GM12878 (cell line): ENCODE data around the gene OR8J1. TPM values are rescaled to one million over a fixed set of nuclear protein-coding genes. Genes with fewer than 3 reads are reported as not detected.

Source experiments
- ATAC-seq: fragments of 200-7000 bp; cut with Tn5 transposase; 3 replicates; pipeline ENCODE4 v1.9.1; 2020; ENCODE audit warnings: mild to moderate bottlenecking, moderate library complexity
- BruUV-seq: library from RNA; stranded (reverse); fragments of 400-500 nt; replicated peaks from 2 replicates; lab custom pipeline; 2021; lab: Mats Ljungman, UMichigan
- CTCF ChIA-PET: fragments of 300-600 bp; sonication (Branson Sonifier 250); formaldehyde crosslinking; extraction: SDS; loops from one replicate; lab custom pipeline; 2021; ENCODE audit warnings: inconsistent platforms; lab: Yijun Ruan, JAX
- POLR2A ChIA-PET: fragments of 350-600 bp; formaldehyde crosslinking; extraction: SDS; loops from one replicate; lab custom pipeline; 2021; ENCODE audit warnings: inconsistent platforms; lab: Charles Lee
- RAD21 ChIA-PET: fragments of 300-600 bp; sonication (Branson Sonifier 250); formaldehyde crosslinking; loops from one replicate; lab custom pipeline; 2023; ENCODE audit warnings: antibody characterized with exemption; ENCODE audit not compliant: unreplicated experiment; lab: Charles Lee
- SMC1A ChIA-PET: fragments of 300-600 bp; sonication (Branson Sonifier 250); formaldehyde crosslinking; loops from one replicate; lab custom pipeline; 2023; ENCODE audit not compliant: unreplicated experiment, uncharacterized antibody; lab: Charles Lee
- DNase-seq: peaks from one replicate; pipeline ENCODE4 v3.0.0-alpha.2; 2011; ENCODE audit warnings: low read depth, low spot score
- FAIRE-seq: peaks from 3 replicates; lab custom pipeline; 2011; peaks lifted over from hg19 to GRCh38; lab: Jason Lieb, UNC
- H2AFZ ChIP-seq: 2 replicates; pipeline ENCODE4 v1.6.0; 2011; ENCODE audit warnings: low read depth, low read length, control low read depth; ENCODE audit not compliant: control insufficient read depth
- H3K27ac ChIP-seq: 2 replicates; pipeline ENCODE4 v1.5.1; 2011; ENCODE audit warnings: control low read depth; ENCODE audit not compliant: control insufficient read depth, insufficient read depth
- H3K27me3 ChIP-seq, 2 experiments: replicated peaks in 1 of 2; 2 replicates each; pipeline versions ENCODE4 v1.6.0 to v1.6.1; 2011; ENCODE audit warnings: low read length in 1 of 2; ENCODE audit not compliant: control insufficient read depth in 2 of 2, insufficient read depth in 2 of 2
- H3K36me3 ChIP-seq, 2 experiments: 2 replicates each; pipeline ENCODE4 v1.5.1; 2011; ENCODE audit warnings: low read length in 1 of 2; ENCODE audit not compliant: control insufficient read depth in 2 of 2, insufficient read depth in 2 of 2
- H3K4me1 ChIP-seq: 2 replicates; pipeline ENCODE4 v1.6.1; 2011; ENCODE audit warnings: mild to moderate bottlenecking, low read length, moderate library complexity, mixed read lengths; ENCODE audit not compliant: control insufficient read depth, insufficient read depth
- H3K4me2 ChIP-seq: 2 replicates; pipeline ENCODE4 v1.6.0; 2011; ENCODE audit warnings: control low read depth; ENCODE audit not compliant: control insufficient read depth, insufficient read depth
- H3K4me3 ChIP-seq: fragments of 200-600 bp; sonication (generic); 2 replicates; pipeline ENCODE4 v1.5.1; 2016
- H3K79me2 ChIP-seq: 2 replicates; pipeline ENCODE4 v1.6.0; 2011; ENCODE audit warnings: low read length; ENCODE audit not compliant: control insufficient read depth, insufficient read depth
- H3K9ac ChIP-seq: 2 replicates; pipeline ENCODE4 v1.8.0; 2011; ENCODE audit warnings: low read length, control low read depth, mixed read lengths; ENCODE audit not compliant: control insufficient read depth, insufficient read depth
- H3K9me3 ChIP-seq: replicated peaks from 3 replicates; pipeline ENCODE4 v1.5.1; 2011; ENCODE audit warnings: mild to moderate bottlenecking, low read length; ENCODE audit not compliant: control insufficient read depth, insufficient read depth
- H4K20me1 ChIP-seq: 2 replicates; pipeline ENCODE4 v1.6.0; 2011; ENCODE audit not compliant: control insufficient read depth, insufficient read depth
- ATF2 ChIP-seq: IDR thresholded peaks from 2 replicates; pipeline ENCODE4 v1.6.1; 2012; ENCODE audit warnings: low read length, inconsistent platforms
- GATAD2B ChIP-seq: fragments of 450-650 bp; conservative IDR thresholded peaks from 2 replicates; pipeline ENCODE4 v1.6.1; 2017; ENCODE audit warnings: low read depth, mild to moderate bottlenecking, moderate library complexity
- MEF2B ChIP-seq: fragments of 450-650 bp; IDR thresholded peaks from 2 replicates; pipeline ENCODE4 v1.6.1; 2018; ENCODE audit warnings: mild to moderate bottlenecking, moderate library complexity; ENCODE audit not compliant: partially characterized antibody, poor library complexity, severe bottlenecking
- MLLT1 ChIP-seq: fragments of 450-650 bp; IDR thresholded peaks from 2 replicates; pipeline ENCODE4 v1.6.1; 2016; ENCODE audit warnings: mild to moderate bottlenecking
- PKNOX1 ChIP-seq: fragments of 450-650 bp; IDR thresholded peaks from 2 replicates; pipeline ENCODE4 v1.6.1; 2016; ENCODE audit warnings: mild to moderate bottlenecking
- RUNX3 ChIP-seq: IDR thresholded peaks from 2 replicates; pipeline ENCODE4 v1.6.1; 2012; ENCODE audit warnings: low read length, inconsistent platforms
- SKIL ChIP-seq: fragments of 450-650 bp; IDR thresholded peaks from 2 replicates; pipeline ENCODE4 v1.6.1; 2017; ENCODE audit warnings: mild to moderate bottlenecking, low read depth, inconsistent platforms; ENCODE audit not compliant: poor library complexity, severe bottlenecking
- SMAD5 ChIP-seq: IDR thresholded peaks from 2 replicates; pipeline ENCODE4 v1.6.1; 2016; ENCODE audit warnings: antibody characterized with exemption, low read depth
- SMARCA5 ChIP-seq: fragments of 450-650 bp; IDR thresholded peaks from 2 replicates; pipeline ENCODE4 v1.6.1; 2017; ENCODE audit warnings: mild to moderate bottlenecking
- SPI1 ChIP-seq: IDR thresholded peaks from 2 replicates; pipeline ENCODE4 v1.6.1; 2011; ENCODE audit warnings: low read depth, mild to moderate bottlenecking, low read length, moderate library complexity, borderline replicate concordance; ENCODE audit not compliant: insufficient read depth
- ZSCAN29 ChIP-seq: fragments of 450-650 bp; IDR thresholded peaks from 2 replicates; pipeline ENCODE4 v1.6.1; 2017; ENCODE audit warnings: mild to moderate bottlenecking, moderate library complexity
- WGBS: methylation state at CpG from one replicate; pipeline ENCODE4 v1.1.6; 2016; ENCODE audit warnings: low lambda C conversion rate; ENCODE audit not compliant: insufficient replicate concordance, insufficient coverage; ENCODE audit errors: missing lambda C conversion rate; 5-methylcytosine and 5-hydroxymethylcytosine counted together
- in situ Hi-C: fragments of 300-500 bp; cut with MboI; formaldehyde crosslinking; loops from 9 replicates; pipeline ENCODE4 v1.14.3; 2018; ENCODE audit warnings: mixed read lengths
- intact Hi-C: fragments of 100-400 bp; cut with micrococcal nuclease; formaldehyde crosslinking; loops from one replicate; pipeline ENCODE4 v1.14.2; 2022; ENCODE audit not compliant: unreplicated experiment
- polyA plus RNA-seq, 11 experiments: library from polyadenylated mRNA; depleted of rRNA in 4 of 11; unstranded in 6 of 11; stranded (reverse) in 5 of 11; fragments of >200 nt; fragmentation: Nextera tagmentation in 4 of 11; fragmentation: Illumina TruSeq in 1 of 11; extraction: Ambion mirVana in 4 of 11; extraction: Trizol in 1 of 11; gene quantifications; 1 replicate in 1 of 11; 2 replicates in 10 of 11; pipeline versions ENCODE4 v1.2.1 to v1.2.3, GENCODE V29; 2011 to 2016; ENCODE audit warnings: inconsistent platforms in 2 of 11, missing spikeins in 2 of 11, low read depth in 1 of 11
- total RNA-seq, 4 experiments: library from RNA; depleted of rRNA in 3 of 4; stranded (reverse); fragments of >200 nt in 3 of 4; fragmentation: Illumina TruSeq in 1 of 4; extraction: Trizol in 1 of 4; gene quantifications; 2 replicates each; pipeline versions ENCODE4 v1.2.1 to v1.2.3, GENCODE V29; 2013 to 2021

Gene OR8J1
- total and polyA plus RNA-seq, 10 of the 15 experiments (the other 5 are each of a cell fraction or from before 2014, with no cell fraction given) = not detected

- no peak overlapping the region for H3K27ac ChIP-seq
- no peak for TF ChIP-seq ZSCAN29
- no peak for TF ChIP-seq SMAD5
- no peak for TF ChIP-seq SKIL
- no peak for TF ChIP-seq ATF2
- TF ChIP-seq RUNX3 = no peak
- no peak for TF ChIP-seq SMARCA5
- no peak for TF ChIP-seq SPI1
- TF ChIP-seq GATAD2B = no peak
- no peak for TF ChIP-seq MLLT1
- TF ChIP-seq PKNOX1 = no peak
- TF ChIP-seq MEF2B = no peak
- CTCF ChIA-PET = no interaction called here
- H2AFZ ChIP-seq = no peak overlapping the region
- no peaks in the 10 kb centered on the region for H3K79me2 ChIP-seq
- H3K4me2 ChIP-seq = no peak overlapping the region
- H3K9ac ChIP-seq = no peak overlapping the region
- no peaks in the 10 kb centered on the region for H3K36me3 ChIP-seq
- DNase-seq (no peak), FAIRE-seq (no peak), ATAC-seq (no peak)
- H3K4me1 ChIP-seq = no peaks in the 10 kb centered on the region
- POLR2A ChIA-PET = no interaction called here
- SMC1A ChIA-PET = no interaction called here
- no peaks in the 10 kb centered on the region for H4K20me1 ChIP-seq
- H3K9me3 ChIP-seq = no peaks in the 10 kb centered on the region
- H3K27me3 ChIP-seq = no peaks in the 10 kb centered on the region
- in situ Hi-C loops (no loop called here), intact Hi-C loops (no loop called here)
- H3K4me3 ChIP-seq = no peak overlapping the region
- WGBS = 56% methylated on average over 15 of the region's 34 CpGs
- BruUV-seq = no TSS peak
- RAD21 ChIA-PET = no interaction called here
Observed at GRCh38 chr11:56331861-56332491, 22.1 kb upstream of the OR8J1 start.
